GM13976 (cell line): Measurements from ENCODE around the gene C14orf132.

Experiments
- DNase-seq: peaks from one replicate; pipeline ENCODE4 v3.0.0; 2012; ENCODE audit warnings: low spot score
- CTCF ChIP-seq: IDR thresholded peaks from 2 replicates; pipeline ENCODE4 v1.5.1; 2012; ENCODE audit warnings: borderline replicate concordance, mild to moderate bottlenecking; ENCODE audit not compliant: insufficient read depth; ENCODE audit errors: extremely low read depth, missing control alignments, control extremely low read depth
- in situ Hi-C: fragments of 300-500 bp; cut with MboI; formaldehyde crosslinking; loops from one replicate; pipeline ENCODE4 v1.12.0; 2022; ENCODE audit warnings: low sequenced_read_pairs, mixed read lengths, inconsistent platforms; ENCODE audit not compliant: unreplicated experiment

Gene C14orf132

GRCh38 chr14:96077983-96078624 lies 38.9 kb downstream of the C14orf132 start:
- DNase-seq, result peak; percentile 57
- in situ Hi-C loops, result no loop called here
- no peak for TF ChIP-seq CTCF

GRCh38 chr14:96078625-96079016 lies 39.5 kb downstream of the C14orf132 start:
- DNase-seq, result no peak
- TF ChIP-seq CTCF, result no peak
- in situ Hi-C loops, result no loop called here

- DNase-seq, result no peak
- no peak for TF ChIP-seq CTCF
- in situ Hi-C loops, result no loop called here
These were observed 39.9 kb downstream of the C14orf132 start for GRCh38 chr14:96079066-96079465.

GRCh38 chr14:96080571-96080970 lies 41.4 kb downstream of the C14orf132 start:
- in situ Hi-C loops, result no loop called here
- DNase-seq, result no peak
- TF ChIP-seq CTCF, result no peak

GRCh38 chr14:96081224-96081623 lies 42.1 kb downstream of the C14orf132 start:
- no peak for DNase-seq
- in situ Hi-C loops, result no loop called here
- no peak for TF ChIP-seq CTCF

GRCh38 chr14:96081767-96082400 lies 42.7 kb downstream of the C14orf132 start:
- no peak for TF ChIP-seq CTCF
- DNase-seq, result no peak
- in situ Hi-C loops, result no loop called here
